Trophoblast cell (in vitro differentiated cells and primary cell): ENCODE results near the gene JARID2.

Experiments used
- DNase-seq, 2 donors: peaks; one replicate each; pipeline ENCODE4 v3.0.0-alpha.2; 2016
- H2AFZ ChIP-seq: 2 replicates; pipeline ENCODE4 v1.6.1; 2013; ENCODE audit warnings: low read length, moderate library complexity, mild to moderate bottlenecking; ENCODE audit not compliant: insufficient read depth, poor library complexity
- H2AK5ac ChIP-seq: 2 replicates; pipeline ENCODE4 v1.6.1; 2013; ENCODE audit warnings: mild to moderate bottlenecking, low read length
- H2BK120ac ChIP-seq: 2 replicates; pipeline ENCODE4 v1.6.1; 2013; ENCODE audit warnings: low read length, mild to moderate bottlenecking, moderate library complexity; ENCODE audit not compliant: insufficient read depth, poor library complexity
- H2BK12ac ChIP-seq: 2 replicates; pipeline ENCODE4 v1.6.1; 2013; ENCODE audit warnings: mild to moderate bottlenecking, low read length, moderate library complexity
- H2BK5ac ChIP-seq: 2 replicates; pipeline ENCODE4 v1.6.1; 2013; ENCODE audit warnings: low read length, low read depth, moderate library complexity, mild to moderate bottlenecking; ENCODE audit not compliant: poor library complexity
- H3K14ac ChIP-seq: 2 replicates; pipeline ENCODE4 v1.6.1; 2013; ENCODE audit warnings: mild to moderate bottlenecking, low read length
- H3K18ac ChIP-seq: 2 replicates; pipeline ENCODE4 v1.6.1; 2013; ENCODE audit warnings: mild to moderate bottlenecking, low read length
- H3K23ac ChIP-seq: 2 replicates; pipeline ENCODE4 v1.6.1; 2013; ENCODE audit warnings: low read length
- H3K27ac ChIP-seq: 2 replicates; pipeline ENCODE4 v1.5.1; 2013; ENCODE audit warnings: low read depth, mild to moderate bottlenecking, inconsistent platforms, low read length, moderate library complexity
- H3K27me3 ChIP-seq: 2 replicates; pipeline ENCODE4 v1.6.1; 2013; ENCODE audit warnings: inconsistent platforms, mild to moderate bottlenecking, low read length, moderate library complexity; ENCODE audit not compliant: insufficient read depth
- H3K36me3 ChIP-seq, 2 experiments: 1 replicate in 1 of 2; 2 replicates in 1 of 2; pipeline ENCODE4 v1.6.1; 2013; ENCODE audit warnings: low read length in 2 of 2, mild to moderate bottlenecking in 2 of 2, moderate library complexity in 1 of 2; ENCODE audit not compliant: insufficient read depth in 2 of 2, control insufficient read depth in 1 of 2
- H3K4ac ChIP-seq: 2 replicates; pipeline ENCODE4 v1.6.1; 2013; ENCODE audit warnings: low read depth, mild to moderate bottlenecking, low read length, moderate library complexity
- H3K4me1 ChIP-seq, 2 experiments: 1 replicate in 1 of 2; 2 replicates in 1 of 2; pipeline ENCODE4 v1.6.1; 2013; ENCODE audit warnings: low read length in 2 of 2, mild to moderate bottlenecking in 2 of 2, moderate library complexity in 1 of 2; ENCODE audit not compliant: insufficient read depth in 2 of 2, control insufficient read depth in 1 of 2
- H3K4me2 ChIP-seq: 2 replicates; pipeline ENCODE4 v1.6.1; 2013; ENCODE audit warnings: inconsistent platforms, mild to moderate bottlenecking, low read length, moderate library complexity
- H3K4me3 ChIP-seq: 2 replicates; pipeline ENCODE4 v1.5.1; 2013; ENCODE audit warnings: mild to moderate bottlenecking, low read depth, low read length, inconsistent platforms
- H3K79me1 ChIP-seq: one replicate; pipeline ENCODE4 v1.6.1; 2013; ENCODE audit warnings: low read length
- H3K79me2 ChIP-seq: 2 replicates; pipeline ENCODE4 v1.6.1; 2013; ENCODE audit warnings: low read length, mild to moderate bottlenecking; ENCODE audit not compliant: control insufficient read depth, insufficient read depth, poor library complexity
- H3K9ac ChIP-seq: 2 replicates; pipeline ENCODE4 v1.6.1; 2013; ENCODE audit warnings: mild to moderate bottlenecking, low read length
- H3K9me3 ChIP-seq: 2 replicates; pipeline ENCODE4 v1.6.1; 2013; ENCODE audit warnings: low read depth, mild to moderate bottlenecking, control low read depth, inconsistent platforms, low read length; ENCODE audit not compliant: insufficient read depth
- H4K12ac ChIP-seq: 2 replicates; pipeline ENCODE4 v1.6.1; 2013; ENCODE audit warnings: low read depth, mild to moderate bottlenecking, low read length, moderate library complexity
- H4K8ac ChIP-seq: 2 replicates; pipeline ENCODE4 v1.6.1; 2013; ENCODE audit warnings: low read depth, mild to moderate bottlenecking, low read length, moderate library complexity
- H4K91ac ChIP-seq: one replicate; pipeline ENCODE4 v1.6.1; 2013; ENCODE audit warnings: low read depth, mild to moderate bottlenecking, low read length, moderate library complexity
- WGBS: extraction: QIAGEN DNeasy Blood & Tissue Kit; methylation state at CpG from one replicate; pipeline ENCODE4 v1.1.7; 2013; ENCODE audit warnings: missing lambda C conversion rate; ENCODE audit not compliant: insufficient read length, insufficient coverage; ENCODE audit errors: extremely low coverage; 5-methylcytosine and 5-hydroxymethylcytosine counted together

JARID2 gene

GRCh38 chr6:15560713-15561112, 314.8 kb downstream of the JARID2 start:
- H2AK5ac ChIP-seq, result no peak overlapping the region
- no CpG with 5 or more reads among the region's 1 CpG for WGBS
- no peak overlapping the region for H3K14ac ChIP-seq
- H3K18ac ChIP-seq, result no peak overlapping the region
- no peak overlapping the region for H2AFZ ChIP-seq
- DNase-seq, result no peak
- no peak overlapping the region for H3K4me3 ChIP-seq
- no peak overlapping the region for H2BK12ac ChIP-seq
- H3K4me2 ChIP-seq, result no peak overlapping the region
- H3K4me1 ChIP-seq, result peaks cover 7% of the 10 kb centered on the region in 2 experiments
- H3K9ac ChIP-seq, result no peak overlapping the region
- no peak overlapping the region for H4K8ac ChIP-seq
- H3K79me1 ChIP-seq, result peaks cover 2% of the 10 kb centered on the region
- H3K9me3 ChIP-seq, result no peaks in the 10 kb centered on the region
- no peak overlapping the region for H3K27ac ChIP-seq
- H3K27me3 ChIP-seq, result no peaks in the 10 kb centered on the region
- no peak overlapping the region for H2BK5ac ChIP-seq
- H4K12ac ChIP-seq, result no peak overlapping the region
- H3K79me2 ChIP-seq, result no peaks in the 10 kb centered on the region
- H3K36me3 ChIP-seq, result peaks cover 0 to 1% of the 10 kb centered on the region in 2 experiments
- H3K4ac ChIP-seq, result no peak overlapping the region
- H3K23ac ChIP-seq, result no peak overlapping the region
- no peak overlapping the region for H4K91ac ChIP-seq
- no peak overlapping the region for H2BK120ac ChIP-seq

GRCh38 chr6:15561447-15562199, 315.8 kb downstream of the JARID2 start:
- Histone ChIP-seq H3K27ac (no peak overlapping the region), H3K36me3 (peaks cover 0 to 1% of the 10 kb centered on the region in 2 experiments), H4K91ac (no peak overlapping the region), H2BK12ac (no peak overlapping the region), H2BK5ac (no peak overlapping the region), H3K9ac (no peak overlapping the region), H4K8ac (no peak overlapping the region), H2BK120ac (no peak overlapping the region), H3K79me2 (no peaks in the 10 kb centered on the region), H3K4me2 (no peak overlapping the region), H4K12ac (no peak overlapping the region), H3K27me3 (no peaks in the 10 kb centered on the region), H3K4me3 (no peak overlapping the region), H2AFZ (no peak overlapping the region), H3K14ac (no peak overlapping the region), H3K4ac (no peak overlapping the region), H3K79me1 (no peaks in the 10 kb centered on the region), H3K18ac (no peak overlapping the region), H2AK5ac (no peak overlapping the region), H3K9me3 (no peaks in the 10 kb centered on the region), H3K23ac (no peak overlapping the region), H3K4me1 (peaks cover 4% of the 10 kb centered on the region in 2 experiments)
- DNase-seq, result no peak
- WGBS, result no CpG with 5 or more reads among the region's 3 CpGs

GRCh38 chr6:15562977-15563376, 317.1 kb downstream of the JARID2 start:
- Histone ChIP-seq H3K4me3 (no peak overlapping the region), H4K91ac (no peak overlapping the region), H2BK5ac (no peak overlapping the region), H2BK12ac (no peak overlapping the region), H3K4me2 (no peak overlapping the region), H4K8ac (no peak overlapping the region), H3K23ac (no peak overlapping the region), H3K18ac (no peak overlapping the region), H3K27ac (no peak overlapping the region), H2AK5ac (no peak overlapping the region), H2BK120ac (no peak overlapping the region), H3K36me3 (peaks cover 0 to 1% of the 10 kb centered on the region in 2 experiments), H2AFZ (no peak overlapping the region), H3K9me3 (no peaks in the 10 kb centered on the region), H4K12ac (no peak overlapping the region), H3K9ac (no peak overlapping the region), H3K79me1 (no peaks in the 10 kb centered on the region), H3K27me3 (no peaks in the 10 kb centered on the region), H3K79me2 (no peaks in the 10 kb centered on the region), H3K14ac (no peak overlapping the region), H3K4me1 (peaks cover 3% of the 10 kb centered on the region in 2 experiments), H3K4ac (no peak overlapping the region)
- no CpG with 5 or more reads among the region's 1 CpG for WGBS
- DNase-seq, result no peak

GRCh38 chr6:15569035-15569995, 323.4 kb downstream of the JARID2 start:
- Histone ChIP-seq H3K14ac (no peak overlapping the region), H2BK5ac (no peak overlapping the region), H2BK120ac (no peak overlapping the region), H3K9ac (no peak overlapping the region), H4K12ac (no peak overlapping the region), H3K36me3 (no peaks in the 10 kb centered on the region), H2AK5ac (no peak overlapping the region), H4K8ac (no peak overlapping the region), H3K79me2 (no peaks in the 10 kb centered on the region), H3K4ac (no peak overlapping the region), H2BK12ac (no peak overlapping the region), H3K23ac (no peak overlapping the region), H3K27ac (no peak overlapping the region), H3K27me3 (no peaks in the 10 kb centered on the region), H4K91ac (no peak overlapping the region), H3K18ac (no peak overlapping the region), H3K9me3 (no peaks in the 10 kb centered on the region), H2AFZ (no peak overlapping the region), H3K4me1 (peaks cover 3 to 10% of the 10 kb centered on the region in 2 experiments), H3K4me3 (no peak overlapping the region), H3K4me2 (no peak overlapping the region), H3K79me1 (no peaks in the 10 kb centered on the region)
- peak; percentile 30 to 81 for DNase-seq
- WGBS, result no CpG with 5 or more reads among the region's 17 CpGs
